AG04449 (cell line): ENCODE results near the gene TRPM1.

Experiments used
- CTCF ChIA-PET: fragments of 350-600 bp; formaldehyde crosslinking; extraction: SDS; loops from one replicate; lab custom pipeline; 2021; ENCODE audit warnings: antibody characterized with exemption; lab: Yijun Ruan, JAX
- POLR2A ChIA-PET: fragments of 400-600, 350-600 bp; formaldehyde crosslinking; extraction: SDS; loops from one replicate; lab custom pipeline; 2020; ENCODE audit warnings: antibody characterized with exemption, inconsistent platforms; lab: Yijun Ruan, JAX
- DNase-seq: peaks from one replicate; pipeline ENCODE4 v3.0.0-alpha.2; 2010; ENCODE audit warnings: low read depth, low spot score
- H3K4me3 ChIP-seq: 2 replicates; pipeline ENCODE4 v1.5.1; 2011; ENCODE audit warnings: low read depth, mild to moderate bottlenecking, control low read depth, low read length
- TF ChIP-seq, protein P1 (sequence below): IDR thresholded peaks from one replicate; pipeline ENCODE4 v1.5.1; 2011; ENCODE audit warnings: mild to moderate bottlenecking, moderate library complexity, low read length, control low read depth, inconsistent platforms; ENCODE audit not compliant: insufficient read depth; ENCODE audit errors: missing control alignments

TRPM1 gene

DNA sequence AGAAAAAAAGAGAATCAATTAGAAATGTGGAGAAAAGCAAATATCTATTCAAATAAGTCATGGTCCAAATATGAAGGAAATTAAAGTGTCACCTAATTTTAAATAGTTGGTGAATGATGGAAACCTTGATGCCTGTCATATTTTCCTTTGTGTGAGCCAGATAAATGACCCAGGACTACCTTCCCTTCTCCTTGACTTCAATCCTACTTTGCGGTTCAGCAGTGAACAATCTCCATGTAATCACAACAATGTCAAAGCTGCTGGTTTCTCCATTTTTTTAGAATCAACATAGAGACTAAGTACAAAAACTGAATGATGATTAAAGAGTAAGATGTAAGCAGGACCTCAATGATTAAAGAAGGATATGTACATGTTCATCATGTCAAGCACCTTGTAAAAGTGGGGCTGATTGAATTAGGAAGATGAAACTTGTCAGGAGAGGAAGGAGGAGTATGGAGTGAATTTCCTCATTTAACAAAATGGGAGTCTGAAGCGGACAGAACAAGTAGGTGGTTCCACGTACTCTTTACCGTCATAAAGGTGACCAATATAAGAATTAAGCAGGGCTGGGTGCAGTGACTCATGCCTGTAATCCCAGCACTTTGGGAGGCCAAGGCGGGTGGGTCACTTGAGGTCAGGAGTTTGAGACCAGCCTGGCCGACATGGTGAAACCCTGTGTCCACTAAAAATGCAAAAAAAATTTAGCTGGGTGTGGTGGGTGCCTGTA, 43.1 kb downstream of the TRPM1 start:
- no peak for DNase-seq
- ChIA-PET POLR2A (no interaction called here), CTCF (no interaction called here)
- TF ChIP-seq, protein P1, sequence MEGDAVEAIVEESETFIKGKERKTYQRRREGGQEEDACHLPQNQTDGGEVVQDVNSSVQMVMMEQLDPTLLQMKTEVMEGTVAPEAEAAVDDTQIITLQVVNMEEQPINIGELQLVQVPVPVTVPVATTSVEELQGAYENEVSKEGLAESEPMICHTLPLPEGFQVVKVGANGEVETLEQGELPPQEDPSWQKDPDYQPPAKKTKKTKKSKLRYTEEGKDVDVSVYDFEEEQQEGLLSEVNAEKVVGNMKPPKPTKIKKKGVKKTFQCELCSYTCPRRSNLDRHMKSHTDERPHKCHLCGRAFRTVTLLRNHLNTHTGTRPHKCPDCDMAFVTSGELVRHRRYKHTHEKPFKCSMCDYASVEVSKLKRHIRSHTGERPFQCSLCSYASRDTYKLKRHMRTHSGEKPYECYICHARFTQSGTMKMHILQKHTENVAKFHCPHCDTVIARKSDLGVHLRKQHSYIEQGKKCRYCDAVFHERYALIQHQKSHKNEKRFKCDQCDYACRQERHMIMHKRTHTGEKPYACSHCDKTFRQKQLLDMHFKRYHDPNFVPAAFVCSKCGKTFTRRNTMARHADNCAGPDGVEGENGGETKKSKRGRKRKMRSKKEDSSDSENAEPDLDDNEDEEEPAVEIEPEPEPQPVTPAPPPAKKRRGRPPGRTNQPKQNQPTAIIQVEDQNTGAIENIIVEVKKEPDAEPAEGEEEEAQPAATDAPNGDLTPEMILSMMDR = no peak
- no peak overlapping the region for H3K4me3 ChIP-seq

DNA sequence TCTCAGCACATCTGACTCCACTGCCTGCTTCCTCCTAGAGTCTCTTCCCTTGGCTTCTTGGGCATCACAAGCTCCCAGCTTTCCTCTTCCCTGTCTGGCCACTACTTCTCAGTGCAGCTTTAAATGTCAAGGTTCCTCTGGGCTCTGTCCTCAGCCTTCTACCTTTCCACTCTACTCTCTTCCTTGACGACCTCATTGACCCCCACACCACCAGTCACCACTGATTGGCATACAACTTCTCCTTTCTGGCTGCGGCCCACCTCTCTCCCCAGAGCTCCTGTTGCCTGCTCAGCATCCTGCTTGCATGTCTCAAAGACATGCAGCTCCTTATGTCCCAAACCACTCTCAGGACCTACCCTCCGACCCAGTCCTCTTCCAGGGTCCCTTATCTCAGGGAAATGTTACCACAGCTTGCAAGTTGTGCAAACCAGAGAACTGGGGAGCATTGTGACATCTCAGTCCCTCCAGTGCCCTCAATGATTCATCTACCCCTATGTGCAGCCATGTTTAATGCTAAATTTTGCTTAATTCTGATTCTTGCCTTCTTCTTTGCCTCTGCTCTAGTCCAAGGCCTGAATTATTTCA, 49.9 kb downstream of the TRPM1 start:
- no peak overlapping the region for H3K4me3 ChIP-seq
- TF ChIP-seq, protein P1 = no peak
- ChIA-PET CTCF (interaction anchor here (1.6 kb wide), 1 partner anchor 12 kb away, joined by 4 read pairs; no protein-coding TSS in a partner anchor), POLR2A (no interaction called here)
- no peak for DNase-seq

DNA sequence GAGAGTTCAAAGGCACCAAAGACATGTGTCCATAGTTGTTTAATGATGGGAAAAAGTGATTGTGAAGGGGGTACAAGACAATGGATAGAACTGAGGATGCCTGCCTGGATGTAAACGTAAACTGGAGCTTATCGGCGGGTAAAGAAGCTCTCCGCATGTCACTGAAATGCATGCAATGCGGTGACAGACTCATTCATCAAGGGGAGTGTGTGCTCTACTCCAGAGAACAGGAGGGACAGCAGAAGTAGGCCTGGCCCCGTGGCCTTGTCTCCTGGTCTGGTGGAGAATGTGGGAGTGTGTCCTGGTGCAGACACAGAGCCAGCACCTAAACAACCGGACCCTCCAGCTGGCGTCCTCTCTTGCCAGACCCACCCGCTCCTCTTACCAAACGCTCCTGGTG, 50.6 kb downstream of the TRPM1 start:
- TF ChIP-seq, protein P1 = no peak
- CTCF ChIA-PET = interaction anchor here (1.6 kb wide), 1 partner anchor 11 kb away, joined by 4 read pairs; no protein-coding TSS in a partner anchor
- POLR2A ChIA-PET = no interaction called here

DNA sequence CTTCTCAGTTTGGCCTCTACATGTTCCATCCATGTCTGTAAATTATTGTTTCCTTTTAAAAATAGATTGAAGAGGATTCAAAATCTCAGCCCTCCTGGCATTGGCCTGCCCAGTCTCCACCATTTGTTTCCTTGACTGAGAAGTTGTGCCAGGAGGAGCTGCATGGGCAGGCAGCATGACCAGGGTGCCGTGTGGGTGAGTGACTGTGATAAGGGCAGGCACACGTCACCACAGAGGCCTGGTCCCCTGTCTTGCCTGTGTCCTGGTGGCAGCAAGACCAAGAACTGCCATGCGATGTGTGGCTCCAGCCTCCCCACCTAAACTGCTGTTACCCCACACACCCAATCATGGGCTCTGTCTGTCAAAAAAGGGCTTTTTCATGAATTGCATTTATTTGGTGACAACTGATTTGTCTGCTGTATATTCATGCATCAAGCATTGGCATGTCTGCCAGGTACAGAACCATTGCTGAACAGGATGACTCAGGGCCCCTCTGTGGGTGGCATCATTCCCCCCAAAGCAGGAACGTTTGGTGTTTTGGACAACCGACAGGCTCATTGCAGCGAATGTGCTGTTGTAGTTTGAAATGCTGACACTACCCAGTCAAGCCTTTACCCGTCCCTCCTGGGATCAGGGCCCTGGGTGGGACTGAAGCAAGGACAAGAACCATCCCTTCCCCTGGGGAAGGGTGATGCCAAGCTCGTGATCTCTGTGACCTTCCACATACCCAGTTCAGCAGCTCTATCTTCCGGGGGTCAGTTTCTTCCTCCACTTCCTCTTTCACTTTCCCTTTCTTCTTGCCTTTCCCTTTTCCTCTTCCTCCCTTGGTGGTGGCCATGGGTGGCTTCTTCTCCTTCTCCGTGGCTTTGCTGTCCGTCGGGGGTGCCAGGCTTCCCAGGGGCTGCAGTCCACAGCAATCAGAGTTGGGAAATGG, 51.6 kb downstream of the TRPM1 start:
- TF ChIP-seq, protein P1 = no peak
- ChIA-PET CTCF (interaction anchor here (1.4 kb wide), 1 partner anchor 439 kb away, joined by 4 read pairs; no protein-coding TSS in a partner anchor), POLR2A (no interaction called here)
- H3K4me3 ChIP-seq = no peak overlapping the region
- DNase-seq = no peak

More for the DNA sequence above, 50.6 kb downstream of the TRPM1 start:
- no peak overlapping the region for H3K4me3 ChIP-seq
- DNase-seq = no peak

DNA sequence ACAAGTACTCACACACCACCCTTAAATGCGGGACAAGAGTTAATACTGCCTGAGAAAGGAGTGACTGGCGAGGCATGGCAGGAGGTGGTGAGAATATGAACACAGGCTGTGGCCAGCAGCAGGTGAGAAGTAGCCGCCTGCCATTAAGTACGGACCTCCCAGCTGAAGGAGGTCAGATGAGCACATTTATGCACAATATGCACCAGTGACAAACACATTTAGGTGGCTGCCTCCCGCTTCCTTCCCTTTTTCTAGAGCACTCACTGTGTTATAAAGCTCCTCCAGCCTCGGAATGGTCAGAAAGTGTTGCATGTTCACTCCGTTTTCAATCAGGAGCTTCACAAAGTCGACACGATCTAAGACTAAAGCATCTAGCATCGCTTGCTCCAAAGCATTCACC, 52.4 kb downstream of the TRPM1 start:
- TF ChIP-seq, protein P1 = no peak
- CTCF ChIA-PET = interaction anchor here (1.4 kb wide), 1 partner anchor 440 kb away, joined by 4 read pairs; no protein-coding TSS in a partner anchor
- H3K4me3 ChIP-seq = no peak overlapping the region
- POLR2A ChIA-PET = no interaction called here
- no peak for DNase-seq

DNA sequence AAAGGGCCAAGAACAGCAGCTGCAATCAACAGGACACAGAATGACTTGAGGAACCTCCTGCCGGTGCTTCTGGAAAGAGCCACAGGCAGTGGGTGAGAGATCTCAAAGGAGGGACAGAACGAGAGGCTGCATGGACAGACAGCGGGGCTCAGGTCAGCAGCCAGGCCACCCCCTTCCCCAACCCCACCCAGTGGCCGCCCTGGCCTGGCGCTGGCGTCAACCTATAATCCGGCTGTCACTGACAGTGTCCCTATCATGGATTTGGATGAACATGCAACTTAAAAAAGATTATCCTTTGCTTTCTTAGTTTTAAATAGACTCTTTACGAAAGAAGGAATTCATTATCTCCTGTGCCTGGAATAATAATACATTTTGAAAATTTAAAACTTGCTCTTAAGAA, 54.1 kb downstream of the TRPM1 start:
- ChIA-PET POLR2A (no interaction called here), CTCF (no interaction called here)
- TF ChIP-seq, protein P1 = no peak
- DNase-seq = no peak
- H3K4me3 ChIP-seq = no peak overlapping the region
